Nephron (organoid): ENCODE results near the gene FAM13A.

Experiments used
- H3K27ac Mint-ChIP-seq, 3 experiments: 2 replicates each; pipeline ENCODE4 v1.8.0; 2020; ENCODE audit warnings: mixed read lengths in 3 of 3, mild to moderate bottlenecking in 2 of 3, moderate library complexity in 1 of 3
- H3K27me3 Mint-ChIP-seq: 2 replicates; pipeline ENCODE4 v1.8.0; 2021; ENCODE audit warnings: low read depth, mild to moderate bottlenecking, moderate library complexity, mixed read lengths
- H3K36me3 Mint-ChIP-seq: 2 replicates; pipeline ENCODE4 v1.8.0; 2020; ENCODE audit warnings: low read depth, mixed read lengths
- H3K4me1 Mint-ChIP-seq: 2 replicates; pipeline ENCODE4 v1.8.0; 2020; ENCODE audit warnings: mixed read lengths
- H3K4me3 Mint-ChIP-seq, 3 experiments: 2 replicates each; pipeline ENCODE4 v1.8.0; 2020; ENCODE audit warnings: mild to moderate bottlenecking in 3 of 3, mixed read lengths in 3 of 3, moderate library complexity in 2 of 3
- H3K9me3 Mint-ChIP-seq: 2 replicates; pipeline ENCODE4 v1.8.0; 2020; ENCODE audit warnings: mixed read lengths
- TF ChIP-seq, protein P1 (sequence below), 3 experiments: fragments of 200-600 bp; sonication (generic); IDR thresholded peaks; one replicate each; pipeline ENCODE4 v1.5.0; 2021; ENCODE audit warnings: antibody characterized with exemption in 3 of 3; ENCODE audit not compliant: unreplicated experiment in 3 of 3

FAM13A gene

DNA sequence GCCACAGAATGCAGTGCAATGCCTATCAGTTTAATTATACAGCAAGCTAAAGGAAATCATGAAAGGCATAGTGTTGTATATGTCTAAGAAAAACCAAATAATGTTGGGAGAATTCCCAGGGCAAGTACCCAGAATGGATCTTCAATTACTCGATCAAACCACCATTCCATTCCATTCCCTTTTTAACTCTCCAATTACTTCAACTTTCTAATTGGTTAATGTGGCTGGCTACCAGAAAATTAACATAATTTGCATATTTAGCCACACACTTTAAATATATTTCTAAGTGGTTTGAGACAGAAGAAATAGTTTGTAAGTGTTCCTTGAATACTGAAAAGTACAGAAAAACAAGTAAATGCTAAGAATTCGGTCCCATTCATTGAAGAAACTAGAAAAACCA is 247.9 kb downstream of the FAM13A start:
- Mint-ChIP-seq H3K9me3 (no peaks in the 10 kb centered on the region), H3K36me3 (peaks cover 14% of the 10 kb centered on the region), H3K27ac (peak overlapping the region; percentile 21 to 61 (median 48)), H3K4me3 (no peak overlapping the region), H3K4me1 (peaks cover 24% of the 10 kb centered on the region), H3K27me3 (no peaks in the 10 kb centered on the region)
- TF ChIP-seq, protein P1, sequence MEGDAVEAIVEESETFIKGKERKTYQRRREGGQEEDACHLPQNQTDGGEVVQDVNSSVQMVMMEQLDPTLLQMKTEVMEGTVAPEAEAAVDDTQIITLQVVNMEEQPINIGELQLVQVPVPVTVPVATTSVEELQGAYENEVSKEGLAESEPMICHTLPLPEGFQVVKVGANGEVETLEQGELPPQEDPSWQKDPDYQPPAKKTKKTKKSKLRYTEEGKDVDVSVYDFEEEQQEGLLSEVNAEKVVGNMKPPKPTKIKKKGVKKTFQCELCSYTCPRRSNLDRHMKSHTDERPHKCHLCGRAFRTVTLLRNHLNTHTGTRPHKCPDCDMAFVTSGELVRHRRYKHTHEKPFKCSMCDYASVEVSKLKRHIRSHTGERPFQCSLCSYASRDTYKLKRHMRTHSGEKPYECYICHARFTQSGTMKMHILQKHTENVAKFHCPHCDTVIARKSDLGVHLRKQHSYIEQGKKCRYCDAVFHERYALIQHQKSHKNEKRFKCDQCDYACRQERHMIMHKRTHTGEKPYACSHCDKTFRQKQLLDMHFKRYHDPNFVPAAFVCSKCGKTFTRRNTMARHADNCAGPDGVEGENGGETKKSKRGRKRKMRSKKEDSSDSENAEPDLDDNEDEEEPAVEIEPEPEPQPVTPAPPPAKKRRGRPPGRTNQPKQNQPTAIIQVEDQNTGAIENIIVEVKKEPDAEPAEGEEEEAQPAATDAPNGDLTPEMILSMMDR (IDR thresholded peaks at IDR 0.05; ENCODE audit: unreplicated experiment in 3 of 3), result no peak

DNA sequence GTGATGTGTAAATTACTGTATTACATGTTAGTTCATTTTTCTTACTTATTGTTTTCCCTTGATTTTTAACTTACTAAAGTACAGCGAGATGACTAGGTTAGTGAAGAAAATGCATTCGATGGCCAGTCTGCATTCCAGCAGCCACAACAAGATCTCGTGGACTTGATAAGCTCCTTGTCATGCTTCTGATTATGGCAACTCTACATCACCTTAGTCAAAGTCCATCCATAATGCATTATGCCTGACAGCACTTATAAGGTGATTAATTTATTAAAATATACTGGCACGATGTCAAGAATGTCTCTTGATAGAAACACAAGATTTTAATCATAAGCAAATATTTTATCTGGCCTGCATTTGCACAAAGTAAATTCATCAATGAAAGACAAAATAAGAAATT is 249.5 kb downstream of the FAM13A start:
- no peak overlapping the region for H3K4me3 Mint-ChIP-seq
- no peaks in the 10 kb centered on the region for H3K27me3 Mint-ChIP-seq
- H3K27ac Mint-ChIP-seq, result no peak overlapping the region
- peaks cover 26% of the 10 kb centered on the region for H3K4me1 Mint-ChIP-seq
- TF ChIP-seq, protein P1 (IDR thresholded peaks at IDR 0.05; ENCODE audit: unreplicated experiment in 3 of 3), result no peak
- no peaks in the 10 kb centered on the region for H3K9me3 Mint-ChIP-seq
- peaks cover 20% of the 10 kb centered on the region for H3K36me3 Mint-ChIP-seq

DNA sequence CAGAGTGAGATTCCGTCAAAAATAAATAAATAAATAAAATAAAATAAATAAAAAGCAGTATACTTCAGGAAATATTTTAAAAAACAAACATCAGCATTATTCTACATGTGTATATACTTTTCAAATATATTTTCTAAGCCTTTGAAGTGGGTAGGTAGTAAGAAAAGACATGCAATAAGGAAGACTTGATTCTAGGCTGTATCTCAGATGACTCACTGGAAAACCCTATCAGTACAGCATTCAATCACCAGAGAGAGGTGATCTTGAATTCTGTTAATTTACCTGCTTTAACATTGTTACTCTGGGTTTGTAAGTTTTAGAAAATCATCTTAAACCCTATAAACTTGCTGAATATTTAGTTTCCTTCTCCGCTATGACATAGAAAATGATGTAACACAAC is 252.8 kb downstream of the FAM13A start:
- H3K9me3 Mint-ChIP-seq, result no peaks in the 10 kb centered on the region
- TF ChIP-seq, protein P1 (IDR thresholded peaks at IDR 0.05; ENCODE audit: unreplicated experiment in 3 of 3), result no peak
- peaks cover 33% of the 10 kb centered on the region for H3K36me3 Mint-ChIP-seq
- peaks cover 16% of the 10 kb centered on the region for H3K4me1 Mint-ChIP-seq
- H3K27ac Mint-ChIP-seq, result no peak overlapping the region
- H3K27me3 Mint-ChIP-seq, result no peaks in the 10 kb centered on the region
- no peak overlapping the region for H3K4me3 Mint-ChIP-seq

DNA sequence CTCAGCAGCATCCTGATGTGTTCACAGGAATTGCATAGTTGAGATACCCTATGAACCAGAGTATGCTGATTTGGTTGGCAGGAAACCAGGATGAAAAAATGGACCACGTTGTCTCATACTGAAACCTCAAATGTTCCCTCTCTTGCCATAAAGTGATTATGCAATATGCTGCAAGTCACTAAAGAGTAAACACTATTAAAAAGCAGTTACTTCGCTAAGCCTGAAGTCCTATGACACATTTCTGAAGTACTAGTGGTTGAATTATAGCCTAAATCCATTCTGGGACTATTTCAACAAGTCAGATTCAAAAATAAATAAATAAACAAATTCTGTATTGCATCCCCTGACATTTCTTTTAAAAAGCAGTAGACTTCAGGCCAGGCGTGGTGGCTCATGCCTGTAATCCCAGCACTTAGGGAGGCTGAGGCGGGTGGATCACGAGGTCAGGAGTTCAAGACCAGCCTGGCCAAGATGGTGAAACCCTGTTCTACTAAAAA is 253.3 kb downstream of the FAM13A start:
- Mint-ChIP-seq H3K4me3 (no peak overlapping the region), H3K27ac (no peak overlapping the region), H3K36me3 (peaks cover 34% of the 10 kb centered on the region), H3K4me1 (peaks cover 14% of the 10 kb centered on the region), H3K9me3 (no peaks in the 10 kb centered on the region), H3K27me3 (no peaks in the 10 kb centered on the region)
- TF ChIP-seq, protein P1 (IDR thresholded peaks at IDR 0.05; ENCODE audit: unreplicated experiment in 3 of 3), result no peak

DNA sequence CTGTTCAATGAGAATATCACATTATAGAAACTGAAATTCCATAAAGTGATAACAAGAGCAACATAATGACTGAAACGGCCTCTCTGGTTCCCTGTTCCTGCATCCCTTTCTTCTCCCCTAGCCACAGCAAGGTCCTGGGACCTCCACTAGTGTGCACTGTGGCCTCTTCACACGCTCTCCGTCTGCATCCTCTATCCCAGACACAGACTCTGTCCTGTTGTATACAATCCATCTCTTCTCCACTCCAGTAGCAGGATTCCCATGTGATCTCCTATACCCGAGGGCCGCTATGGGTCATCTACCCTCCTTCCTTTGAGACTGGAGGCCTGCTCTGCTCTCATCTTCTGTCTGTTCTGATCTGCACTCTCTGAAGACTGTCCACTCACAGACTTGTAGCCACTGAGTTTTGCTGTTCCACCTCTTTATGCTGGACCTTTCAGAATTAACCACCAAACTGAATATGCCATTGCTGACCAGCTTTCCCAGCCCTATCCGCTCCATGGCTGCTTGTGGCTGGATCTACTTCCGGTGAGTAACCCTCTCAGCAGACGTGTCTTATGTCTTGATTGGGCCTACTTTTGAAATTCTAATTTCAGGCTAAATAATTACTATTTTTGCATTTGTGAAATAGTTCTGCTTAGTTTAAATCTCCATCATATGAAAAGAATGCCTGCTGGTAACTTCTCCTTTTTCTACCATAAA is 254.2 kb downstream of the FAM13A start:
- H3K27me3 Mint-ChIP-seq, result no peaks in the 10 kb centered on the region
- H3K4me3 Mint-ChIP-seq, result no peak overlapping the region

More for the DNA sequence above, 254.2 kb downstream of the FAM13A start:
- H3K36me3 Mint-ChIP-seq, result peaks cover 43% of the 10 kb centered on the region
- H3K9me3 Mint-ChIP-seq, result peaks cover 5% of the 10 kb centered on the region
- H3K4me1 Mint-ChIP-seq, result peaks cover 14% of the 10 kb centered on the region
- no peak overlapping the region for H3K27ac Mint-ChIP-seq
- TF ChIP-seq, protein P1 (IDR thresholded peaks at IDR 0.05; ENCODE audit: unreplicated experiment in 3 of 3), result no peak
